Neural crest cell (in vitro differentiated cells): ENCODE measurements around the gene PRKCQ. TPM values are rescaled to one million over a fixed set of nuclear protein-coding genes. Genes with fewer than 3 reads are reported as not detected.

ENCODE experiments used
- DNase-seq: peaks from one replicate; pipeline ENCODE4 v3.0.0; 2021; ENCODE audit warnings: low read depth, mixed read lengths, low spot score
- H3K27ac Mint-ChIP-seq: one replicate; pipeline ENCODE4 v1.8.0; 2021; ENCODE audit warnings: mild to moderate bottlenecking, mixed read lengths; ENCODE audit not compliant: unreplicated experiment
- H3K27me3 Mint-ChIP-seq: 2 replicates; pipeline ENCODE4 v1.8.0; 2021; ENCODE audit warnings: low read depth, mild to moderate bottlenecking, mixed read lengths
- H3K36me3 Mint-ChIP-seq: 2 replicates; pipeline ENCODE4 v1.8.0; 2021; ENCODE audit warnings: low read depth, mild to moderate bottlenecking, mixed read lengths
- H3K4me1 Mint-ChIP-seq: 2 replicates; pipeline ENCODE4 v1.8.0; 2021; ENCODE audit warnings: mixed read lengths
- H3K4me3 Mint-ChIP-seq: one replicate; pipeline ENCODE4 v1.8.0; 2021; ENCODE audit warnings: mild to moderate bottlenecking, mixed read lengths
- H3K9me3 Mint-ChIP-seq: 2 replicates; pipeline ENCODE4 v1.8.0; 2021; ENCODE audit warnings: mixed read lengths
- total RNA-seq: library from RNA; stranded (reverse); gene quantifications from 2 replicates; pipeline ENCODE4 v1.2.1, GENCODE V29; 2021
- TF ChIP-seq, protein P1 (sequence below): fragments of 200-600 bp; sonication (generic); conservative IDR thresholded peaks from 2 replicates; pipeline ENCODE4 v1.5.0; 2021; ENCODE audit warnings: antibody characterized with exemption, mild to moderate bottlenecking

PRKCQ gene
- total RNA-seq, 1 donor from 2014 or later, result 3.2 TPM

DNA sequence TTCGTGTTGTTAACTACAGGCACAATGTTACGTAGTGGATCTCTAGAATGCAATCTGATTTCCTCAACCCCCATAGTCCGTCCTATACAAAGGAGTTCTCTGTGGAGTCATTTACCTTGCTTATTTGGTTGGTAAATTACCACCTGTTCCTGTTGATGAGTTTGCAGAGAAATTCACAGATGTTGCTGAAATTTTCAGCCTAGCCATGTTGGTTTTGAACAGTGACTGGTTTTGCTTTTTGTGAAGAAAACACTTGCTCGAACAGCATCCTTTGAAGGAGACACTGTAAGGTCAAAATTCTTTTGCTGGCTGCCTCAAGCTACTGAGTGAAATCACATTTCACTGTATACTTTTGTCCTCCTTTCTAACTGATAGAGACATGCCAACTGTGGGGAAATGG lies 15.4 kb upstream of the PRKCQ start:
- no peak for DNase-seq
- TF ChIP-seq, protein P1, sequence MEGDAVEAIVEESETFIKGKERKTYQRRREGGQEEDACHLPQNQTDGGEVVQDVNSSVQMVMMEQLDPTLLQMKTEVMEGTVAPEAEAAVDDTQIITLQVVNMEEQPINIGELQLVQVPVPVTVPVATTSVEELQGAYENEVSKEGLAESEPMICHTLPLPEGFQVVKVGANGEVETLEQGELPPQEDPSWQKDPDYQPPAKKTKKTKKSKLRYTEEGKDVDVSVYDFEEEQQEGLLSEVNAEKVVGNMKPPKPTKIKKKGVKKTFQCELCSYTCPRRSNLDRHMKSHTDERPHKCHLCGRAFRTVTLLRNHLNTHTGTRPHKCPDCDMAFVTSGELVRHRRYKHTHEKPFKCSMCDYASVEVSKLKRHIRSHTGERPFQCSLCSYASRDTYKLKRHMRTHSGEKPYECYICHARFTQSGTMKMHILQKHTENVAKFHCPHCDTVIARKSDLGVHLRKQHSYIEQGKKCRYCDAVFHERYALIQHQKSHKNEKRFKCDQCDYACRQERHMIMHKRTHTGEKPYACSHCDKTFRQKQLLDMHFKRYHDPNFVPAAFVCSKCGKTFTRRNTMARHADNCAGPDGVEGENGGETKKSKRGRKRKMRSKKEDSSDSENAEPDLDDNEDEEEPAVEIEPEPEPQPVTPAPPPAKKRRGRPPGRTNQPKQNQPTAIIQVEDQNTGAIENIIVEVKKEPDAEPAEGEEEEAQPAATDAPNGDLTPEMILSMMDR, result no peak
- no peaks in the 10 kb centered on the region for H3K36me3 Mint-ChIP-seq
- no peaks in the 10 kb centered on the region for H3K27me3 Mint-ChIP-seq
- no peak overlapping the region for H3K27ac Mint-ChIP-seq
- H3K9me3 Mint-ChIP-seq, result no peaks in the 10 kb centered on the region
- no peak overlapping the region for H3K4me3 Mint-ChIP-seq
- H3K4me1 Mint-ChIP-seq, result no peaks in the 10 kb centered on the region

DNA sequence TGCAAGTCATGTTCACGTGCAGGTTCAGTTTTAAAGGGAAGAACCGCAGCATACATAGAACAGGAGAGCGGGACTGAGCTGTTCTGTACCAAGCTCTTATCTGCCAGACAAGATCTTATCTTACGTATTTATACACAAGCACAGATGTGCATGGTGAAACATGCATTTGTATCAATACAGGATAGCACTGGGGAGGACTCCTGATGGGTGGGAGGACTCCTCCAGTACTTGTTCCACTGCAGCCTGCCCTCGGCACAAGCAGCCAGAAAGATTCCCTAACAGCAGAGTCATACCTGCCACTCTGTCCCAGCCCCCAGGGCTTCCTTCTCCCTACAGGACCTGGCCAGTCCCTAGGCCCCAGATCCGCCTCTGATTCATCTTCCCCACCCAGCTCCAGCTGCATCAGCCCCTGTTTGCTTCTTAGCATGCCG lies 13.2 kb upstream of the PRKCQ start:
- H3K4me3 Mint-ChIP-seq, result no peak overlapping the region
- DNase-seq, result no peak
- H3K27me3 Mint-ChIP-seq, result no peaks in the 10 kb centered on the region
- H3K36me3 Mint-ChIP-seq, result peaks cover 3% of the 10 kb centered on the region
- no peak overlapping the region for H3K27ac Mint-ChIP-seq
- no peaks in the 10 kb centered on the region for H3K4me1 Mint-ChIP-seq
- no peaks in the 10 kb centered on the region for H3K9me3 Mint-ChIP-seq
- TF ChIP-seq, protein P1, result no peak

DNA sequence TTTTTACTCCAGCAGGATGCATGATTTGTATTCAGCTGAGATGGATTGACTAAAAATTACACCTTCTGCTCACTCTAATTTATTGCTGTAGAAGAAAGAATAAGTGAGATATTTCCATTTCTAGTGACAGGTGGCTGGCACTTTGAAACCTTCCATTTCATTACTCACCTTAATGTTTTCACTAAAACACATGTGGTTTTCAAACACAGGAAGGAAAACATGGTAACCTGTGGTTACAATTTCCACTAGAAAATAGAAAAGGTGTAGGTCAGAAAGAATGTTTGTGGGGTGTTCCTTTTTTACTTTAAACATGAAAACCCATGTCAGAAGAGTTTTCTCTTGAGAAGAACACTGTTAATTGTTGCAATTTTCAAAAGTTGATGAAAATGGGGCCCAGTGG lies 12.0 kb upstream of the PRKCQ start:
- no peak for DNase-seq
- H3K4me3 Mint-ChIP-seq, result no peak overlapping the region

DNA sequence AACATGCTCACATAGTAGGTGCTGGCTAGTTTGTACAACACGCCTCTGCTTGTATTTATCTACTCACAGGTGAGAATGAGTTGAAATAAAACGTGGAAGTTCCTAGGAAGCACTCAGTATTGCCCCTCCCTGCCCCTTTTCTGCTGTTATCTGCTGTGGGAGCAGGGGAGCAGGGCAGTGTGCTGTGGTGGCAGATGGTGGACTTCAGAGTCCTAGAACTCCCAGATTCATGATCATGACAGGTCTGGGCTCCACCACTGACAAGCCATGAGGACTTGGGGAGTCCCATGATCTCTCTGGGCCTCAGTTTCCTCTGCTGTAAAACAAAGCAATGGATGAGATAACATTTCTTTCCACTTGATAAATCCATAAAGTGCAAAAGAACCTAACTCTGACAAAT lies 11.6 kb upstream of the PRKCQ start:
- no peak for DNase-seq
- H3K4me3 Mint-ChIP-seq, result no peak overlapping the region
- H3K27ac Mint-ChIP-seq, result no peak overlapping the region
- no peaks in the 10 kb centered on the region for H3K9me3 Mint-ChIP-seq
- H3K27me3 Mint-ChIP-seq, result no peaks in the 10 kb centered on the region
- H3K4me1 Mint-ChIP-seq, result no peaks in the 10 kb centered on the region
- peaks cover 3% of the 10 kb centered on the region for H3K36me3 Mint-ChIP-seq
- TF ChIP-seq, protein P1, result no peak

More for the DNA sequence above, 12.0 kb upstream of the PRKCQ start:
- Mint-ChIP-seq H3K27ac (no peak overlapping the region), H3K36me3 (peaks cover 3% of the 10 kb centered on the region), H3K9me3 (no peaks in the 10 kb centered on the region), H3K27me3 (no peaks in the 10 kb centered on the region), H3K4me1 (no peaks in the 10 kb centered on the region)
- TF ChIP-seq, protein P1, result no peak

DNA sequence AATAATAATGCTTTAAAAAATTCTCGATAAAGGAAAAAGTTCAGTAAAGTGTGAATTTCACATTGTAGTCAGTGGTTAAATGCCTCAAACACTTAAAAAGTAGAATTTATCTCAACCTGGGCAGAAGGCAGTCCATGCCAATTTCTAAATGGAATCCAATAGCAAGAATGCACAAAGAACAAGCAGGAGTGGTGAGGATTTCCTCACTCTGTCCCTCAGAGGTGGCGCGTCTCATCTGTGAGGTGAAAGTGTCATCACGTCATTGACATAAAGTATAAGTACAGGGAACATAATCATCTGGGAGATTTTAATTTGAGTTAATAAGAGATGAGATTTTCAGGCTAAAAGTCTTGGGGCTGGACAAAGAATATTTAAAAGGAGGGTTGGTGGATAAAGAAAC lies 10.0 kb upstream of the PRKCQ start:
- no peaks in the 10 kb centered on the region for H3K27me3 Mint-ChIP-seq
- H3K4me3 Mint-ChIP-seq, result no peak overlapping the region
- no peak for DNase-seq
- TF ChIP-seq, protein P1, result no peak
- no peaks in the 10 kb centered on the region for H3K4me1 Mint-ChIP-seq
- H3K9me3 Mint-ChIP-seq, result no peaks in the 10 kb centered on the region
- peaks cover 3% of the 10 kb centered on the region for H3K36me3 Mint-ChIP-seq
- H3K27ac Mint-ChIP-seq, result no peak overlapping the region
